ENCODE results near the gene CDH18.

CDH18 gene

GRCh38 chr5:19977099-19977498, 10.9 kb downstream of the CDH18 start:
- TF ChIP-seq CTCF (IDR thresholded peaks at IDR 0.05): no peak

GRCh38 chr5:19975795-19976194, 12.2 kb downstream of the CDH18 start:
- no peak for TF ChIP-seq CTCF (IDR thresholded peaks at IDR 0.05)

GRCh38 chr5:19960451-19960850, 27.5 kb downstream of the CDH18 start:
- no peak for TF ChIP-seq CTCF (IDR thresholded peaks at IDR 0.05)

GRCh38 chr5:19959830-19960384, 28.1 kb downstream of the CDH18 start:
- no peak for TF ChIP-seq CTCF (IDR thresholded peaks at IDR 0.05)

GRCh38 chr5:19950897-19951296, 37.1 kb downstream of the CDH18 start:
- no peak for TF ChIP-seq CTCF (IDR thresholded peaks at IDR 0.05)

GRCh38 chr5:19940192-19940591, 47.8 kb downstream of the CDH18 start:
- TF ChIP-seq CTCF (IDR thresholded peaks at IDR 0.05): no peak

GRCh38 chr5:19930451-19930850, 57.5 kb downstream of the CDH18 start:
- TF ChIP-seq CTCF (IDR thresholded peaks at IDR 0.05): no peak

All from LNCAP (cell line).